ENCODE results near the gene PLA2G4B. TPM values are rescaled to one million over a fixed set of nuclear protein-coding genes. Genes with fewer than 3 reads are reported as not detected.
A peak's percentile ranks its signal among the peaks of the same experiment; 100 is the strongest.

PLA2G4B gene
- total and polyA plus RNA-seq, 2 of the 8 experiments (the other 6 are each of a cell fraction or from before 2014, with no cell fraction given): 4.2 to 9.2 TPM

DNA sequence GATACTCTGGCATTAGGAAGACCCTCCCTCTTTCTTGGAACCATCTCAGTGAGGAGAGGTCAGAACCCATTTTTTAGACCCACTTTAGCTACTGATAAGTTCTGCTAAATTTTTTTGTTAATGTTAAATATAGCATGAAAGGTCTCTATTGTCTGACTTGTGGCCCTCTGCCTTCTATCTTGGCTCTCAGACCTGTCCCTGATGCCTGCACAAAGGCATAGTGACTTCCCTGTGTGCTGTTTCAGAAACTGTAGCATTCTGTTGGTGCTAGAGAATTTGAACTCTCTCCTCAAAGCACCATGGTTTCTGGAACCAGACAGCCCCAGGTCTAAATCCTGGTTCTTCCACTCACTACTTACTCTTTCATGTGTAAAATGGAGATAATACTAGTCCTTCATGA is 49.0 kb upstream of the PLA2G4B start:
- Histone ChIP-seq H3K18ac (ENCODE audit: extremely low read depth, low read length) (no peak overlapping the region), H3K4me1 (replicated peaks in 1 of 4; ENCODE audit: control insufficient read depth in 3 of 4, insufficient read depth in 4 of 4, low read length in 3 of 4) (peaks cover 6 to 19% (median 13%) of the 10 kb centered on the region in 4 experiments; a peak in 6 of 7 replicates), H3K27me3 (replicated peaks in 1 of 4; ENCODE audit: control insufficient read depth in 3 of 4, extremely low read depth in 1 of 4, insufficient read depth in 3 of 4, low read length in 3 of 4) (no peaks in the 10 kb centered on the region), H3K36me3 (ENCODE audit: control insufficient read depth in 2 of 4, insufficient read depth in 4 of 4, low read length in 3 of 4) (no peaks in the 10 kb centered on the region), H3K14ac (ENCODE audit: insufficient read length) (no peak overlapping the region), H4K91ac (replicated peaks; ENCODE audit: insufficient read length, low read length) (no peak overlapping the region), H2BK120ac (replicated peaks; ENCODE audit: low read depth, low read length) (no peak overlapping the region), H3K27ac (ENCODE audit: low read depth, low read length) (no peak overlapping the region), H2BK12ac (ENCODE audit: low read depth, low read length) (no peak overlapping the region), H3K9me3 (ENCODE audit: insufficient read depth in 2 of 2, low read depth in 1 of 2, low read length in 1 of 2) (no peaks in the 10 kb centered on the region), H3K56ac (replicated peaks; ENCODE audit: insufficient read length, low read depth, low read length) (no peak overlapping the region), H3K79me1 (ENCODE audit: low read depth, low read length) (no peaks in the 10 kb centered on the region), H3K23me2 (ENCODE audit: low read depth, low read length) (no peaks in the 10 kb centered on the region), H2BK5ac (ENCODE audit: low read depth, low read length) (no peak overlapping the region), H2BK15ac (ENCODE audit: low read length) (no peak overlapping the region), H4K5ac (ENCODE audit: insufficient read length, low read depth, low read length) (no peak overlapping the region), H2BK20ac (ENCODE audit: low read length) (no peak overlapping the region), H2AFZ (ENCODE audit: low read length) (no peak overlapping the region), H3K4ac (replicated peaks; ENCODE audit: insufficient read length, low read depth, low read length) (no peak overlapping the region), H4K8ac (ENCODE audit: extremely low read depth, insufficient read depth, low read length) (no peak overlapping the region), H3K4me3 (ENCODE audit: extremely low read depth in 1 of 4, insufficient read depth in 2 of 4, low read depth in 3 of 4, low read length in 4 of 4) (no peak overlapping the region), H3K9ac (replicated peaks in 1 of 4; ENCODE audit: extremely low read depth in 1 of 4, low read depth in 3 of 4, low read length in 3 of 4) (no peak overlapping the region), H4K20me1 (replicated peaks in 1 of 2; ENCODE audit: control insufficient read depth in 1 of 2, insufficient read depth in 2 of 2, low read length in 2 of 2) (no peaks in the 10 kb centered on the region), H3K79me2 (ENCODE audit: control insufficient read depth in 1 of 2, insufficient read depth in 2 of 2, low read length in 2 of 2) (peaks cover 0 to 3% of the 10 kb centered on the region in 2 experiments; a peak in 1 of 4 replicates), H3K23ac (ENCODE audit: insufficient read length) (no peak overlapping the region), H3K4me2 (ENCODE audit: insufficient read depth in 1 of 2, low read depth in 2 of 2, low read length in 2 of 2) (peak overlapping the region in 1 of 2 experiments; percentile 10; a peak in 1 of 4 replicates), H2AK5ac (ENCODE audit: low read depth, low read length) (no peak overlapping the region)
- no peak for DNase-seq (ENCODE audit: low read depth in 1 of 2, low spot score in 2 of 2)
- ChIA-PET POLR2A (ENCODE audit: partially characterized antibody) (interaction anchor here (0.6 to 5.1 kb wide), 2 partner anchors 13 to 15 kb away, joined by 4 to 24 read pairs; partner anchors contain the start of gene MAPKBP1), CTCF (ENCODE audit: partially characterized antibody) (interaction anchor here (0.6 to 6.1 kb wide), 7 partner anchors 9 to 186 kb away, joined by 3 to 60 read pairs (median 8); partner anchors contain the start of gene MAPKBP1)
- no peak for FAIRE-seq
- TF ChIP-seq HDAC2 (IDR thresholded peaks at IDR 0.05; ENCODE audit: borderline replicate concordance in 1 of 2, low read depth in 2 of 2, low read length in 2 of 2): no peak
- TF ChIP-seq JUN (IDR thresholded peaks at IDR 0.05; ENCODE audit: low read depth, low read length): no peak
- TF ChIP-seq BRCA1 (IDR thresholded peaks at IDR 0.05; ENCODE audit: low read depth, low read length): no peak
- TF ChIP-seq, protein P1, sequence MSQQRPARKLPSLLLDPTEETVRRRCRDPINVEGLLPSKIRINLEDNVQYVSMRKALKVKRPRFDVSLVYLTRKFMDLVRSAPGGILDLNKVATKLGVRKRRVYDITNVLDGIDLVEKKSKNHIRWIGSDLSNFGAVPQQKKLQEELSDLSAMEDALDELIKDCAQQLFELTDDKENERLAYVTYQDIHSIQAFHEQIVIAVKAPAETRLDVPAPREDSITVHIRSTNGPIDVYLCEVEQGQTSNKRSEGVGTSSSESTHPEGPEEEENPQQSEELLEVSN (IDR thresholded peaks at IDR 0.05): no peak
- no peak for TF ChIP-seq CTBP2 (IDR thresholded peaks at IDR 0.05; ENCODE audit: borderline replicate concordance, insufficient read depth, insufficient read length, low read length)
- TF ChIP-seq SIRT6 (IDR thresholded peaks at IDR 0.05; ENCODE audit: low read length): no peak
- TF ChIP-seq KDM4A (IDR thresholded peaks at IDR 0.05; ENCODE audit: low read depth, low read length, severe bottlenecking): no peak
- TF ChIP-seq CHD1 (IDR thresholded peaks at IDR 0.05; ENCODE audit: low read depth, low read length): no peak
- no peak for TF ChIP-seq TEAD4 (IDR thresholded peaks at IDR 0.05; ENCODE audit: low read depth, low read length)
- TF ChIP-seq RAD21 (IDR thresholded peaks at IDR 0.05 in 1 of 2, conservative IDR thresholded peaks at IDR 0.05 in 1 of 2; ENCODE audit: low read depth in 2 of 2, low read length in 2 of 2): no peak
- no peak for TF ChIP-seq TCF12 (IDR thresholded peaks at IDR 0.05; ENCODE audit: low read depth, low read length)
- no peak for TF ChIP-seq RXRA (IDR thresholded peaks at IDR 0.05; ENCODE audit: insufficient read depth, low read depth, low read length)
- no peak for TF ChIP-seq TAF7 (optimal IDR thresholded peaks at IDR 0.05; ENCODE audit: borderline replicate concordance, low read depth, low read length)
